Right ventricle myocardium inferior (tissue), 1 donor: ENCODE measurements around the gene SH2D3C. TPM values are rescaled to one million over a fixed set of nuclear protein-coding genes. Genes with fewer than 3 reads are reported as not detected.

Experiments
- ATAC-seq: fragments of 200-7000 bp; cut with Tn5 transposase; one replicate; pipeline ENCODE4 v1.9.1; 2020; ENCODE audit warnings: mild to moderate bottlenecking, moderate library complexity
- DNase-seq: peaks from one replicate; pipeline ENCODE4 v3.0.0; 2021; ENCODE audit errors: missing footprints
- intact Hi-C: fragments of 100-400 bp; cut with DNase I; formaldehyde crosslinking; loops from one replicate; pipeline ENCODE4 v1.11.0; 2022
- long read RNA-seq: library from polyadenylated mRNA; unstranded; transcript quantifications from one replicate; pipeline ENCODE4 v2.0.0, GENCODE V29; 2021
- total RNA-seq: library from RNA; stranded (reverse); fragmentation: NEBNext Ultra II Directional; extraction: Animal tissue kit (Norgen Biotek cat#: 25700); gene quantifications from one replicate; pipeline ENCODE4 v1.2.1, GENCODE V29; 2021
- donor health status: DM: no; HTN: yes; CAD: no; lungs with severe emphysema.

SH2D3C gene
- 21.3 TPM for total RNA-seq
- long read RNA-seq, transcript SH2D3C-203 (11 exons, 2,750 nt) = major isoform, 11 of 29 reads
- long read RNA-seq, partial matches to known transcripts = 9 of 29 reads
- long read RNA-seq, other reads (novel, unspliced or antisense) = 6 of 29 reads

GRCh38 chr9:127778280-127779135 lies at the start of gene SH2D3C:
Gene SH2D3C, minus strand, starts transcription at chr9:127778666. Its CDS starts 39 bp downstream, at chr9:127778627.
- DNase-seq = peak; percentile 85
- intact Hi-C loops = no loop called here
- ATAC-seq = peak; percentile 64

DNA sequence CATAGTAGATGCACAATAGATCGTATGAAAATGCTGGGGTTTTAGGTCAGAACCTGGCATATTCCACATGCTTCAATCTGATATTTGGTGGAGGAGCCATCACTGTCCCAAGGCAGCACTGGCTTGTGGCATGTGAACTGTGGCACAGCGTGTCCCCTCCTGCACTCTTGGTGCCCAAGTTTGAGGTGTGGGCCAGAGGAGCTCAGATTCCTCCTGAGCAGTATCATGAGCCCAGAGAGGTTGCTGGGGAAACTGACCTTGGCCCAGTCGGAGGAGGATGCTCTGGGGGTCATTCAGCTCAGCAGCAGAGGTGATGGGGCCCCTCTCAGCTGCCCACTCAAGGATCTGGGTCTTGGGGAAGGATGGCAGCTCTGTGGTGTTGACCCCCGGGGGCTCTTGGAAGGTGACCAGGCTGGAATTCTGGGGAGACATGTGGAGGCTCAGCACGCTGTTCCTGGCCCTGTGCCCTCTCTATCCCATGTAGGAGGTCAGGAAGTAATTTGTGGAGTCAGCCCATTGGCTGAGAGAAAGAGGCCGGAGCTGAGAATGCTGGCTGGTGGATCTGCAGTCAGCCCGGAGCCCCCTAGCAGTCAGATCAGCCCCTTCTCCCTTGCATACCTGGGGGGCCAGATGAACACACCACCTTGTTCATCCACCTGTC lies 47.9 kb upstream of the SH2D3C start:
- DNase-seq (no peak), ATAC-seq (no peak)
- intact Hi-C loops = no loop called here

DNA sequence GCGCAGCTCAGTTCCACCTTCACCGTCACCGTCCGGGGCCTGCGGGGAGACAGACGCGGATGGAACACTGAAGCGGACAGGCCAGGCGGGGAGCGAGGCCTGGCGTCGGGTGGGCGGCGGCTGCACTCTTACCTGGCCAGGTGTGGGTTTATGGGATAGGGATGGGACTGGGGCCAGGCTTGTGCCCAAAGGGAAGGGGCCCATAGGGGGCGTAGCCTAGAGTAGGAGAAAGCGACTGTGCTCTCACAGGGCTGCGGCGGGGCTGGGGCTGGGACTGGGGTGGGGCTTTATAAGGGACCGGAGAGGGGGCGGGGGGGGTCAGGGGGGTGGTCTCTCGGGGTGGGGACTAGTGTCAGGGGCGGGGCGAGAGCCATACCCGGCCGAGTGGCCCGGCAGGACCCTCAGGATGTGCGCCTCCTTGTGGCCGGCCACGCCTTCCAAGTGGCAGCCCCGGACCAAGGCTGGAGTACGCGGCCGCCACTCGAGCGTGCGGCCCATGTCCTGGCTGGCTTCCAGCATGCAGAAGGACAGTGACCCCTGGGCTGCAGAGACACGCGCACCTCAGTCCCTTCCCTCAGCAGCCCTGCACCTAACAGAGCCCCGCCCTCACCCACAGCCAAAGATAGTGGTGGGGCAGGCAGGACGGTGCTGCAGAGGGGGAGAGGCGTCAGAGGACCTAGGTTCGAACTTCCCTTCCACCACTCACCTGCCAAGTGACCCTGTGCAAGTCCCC lies 47.0 kb upstream of the SH2D3C start:
- DNase-seq (no peak), ATAC-seq (no peak)
- intact Hi-C loops = no loop called here

DNA sequence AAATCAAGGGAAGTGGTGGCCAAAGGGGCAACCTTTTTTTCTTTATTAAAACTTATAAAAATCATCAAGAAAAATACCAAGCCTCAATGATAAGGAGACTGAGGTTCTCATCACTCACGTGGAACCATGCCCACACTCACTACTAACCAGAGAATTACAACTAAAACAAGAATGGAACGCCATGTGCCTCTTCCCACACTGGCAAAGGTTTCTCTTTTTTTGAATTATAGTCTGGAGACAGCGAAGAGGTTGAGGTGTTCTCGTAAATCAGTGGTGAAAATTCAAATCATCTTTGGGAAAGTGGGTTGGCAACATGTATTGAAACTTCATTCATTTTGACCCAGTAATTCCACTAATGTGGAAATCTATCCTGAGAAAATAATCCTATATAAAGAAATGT lies 43.6 kb upstream of the SH2D3C start:
- intact Hi-C loops = no loop called here
- ATAC-seq (no peak), DNase-seq (no peak)

DNA sequence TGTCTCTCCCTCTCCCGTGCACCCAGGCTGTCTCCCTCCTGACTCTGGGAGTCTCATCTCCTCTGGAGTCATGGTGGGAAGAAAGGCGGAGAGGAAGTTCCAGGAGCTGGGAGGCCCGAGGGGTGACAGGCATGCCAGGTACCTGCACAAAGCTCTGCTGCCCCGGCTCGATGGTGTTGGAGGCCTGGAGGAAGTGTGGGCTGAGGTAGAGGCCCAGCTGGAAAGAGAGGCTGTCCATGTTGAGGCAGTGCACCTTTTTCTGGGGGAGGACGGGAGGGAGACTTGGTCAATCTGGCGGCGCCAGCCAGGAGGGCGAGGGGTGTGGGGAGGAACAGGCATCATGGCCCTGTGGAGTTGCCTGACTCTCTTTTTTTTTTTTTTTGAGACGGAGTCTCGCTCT lies 40.1 kb upstream of the SH2D3C start:
- intact Hi-C loops = no loop called here
- no peak for ATAC-seq
- no peak for DNase-seq

- intact Hi-C loops = no loop called here
- ATAC-seq (peak; percentile 4), DNase-seq (no peak)
Measured at GRCh38 chr9:127817881-127818434, 39.5 kb upstream of the SH2D3C start.

- intact Hi-C loops = no loop called here
- no peak for DNase-seq
- ATAC-seq = no peak
Measured at GRCh38 chr9:127816728-127817127, 38.3 kb upstream of the SH2D3C start.

- ATAC-seq = no peak
Measured at GRCh38 chr9:127816362-127816725, 37.9 kb upstream of the SH2D3C start.

DNA sequence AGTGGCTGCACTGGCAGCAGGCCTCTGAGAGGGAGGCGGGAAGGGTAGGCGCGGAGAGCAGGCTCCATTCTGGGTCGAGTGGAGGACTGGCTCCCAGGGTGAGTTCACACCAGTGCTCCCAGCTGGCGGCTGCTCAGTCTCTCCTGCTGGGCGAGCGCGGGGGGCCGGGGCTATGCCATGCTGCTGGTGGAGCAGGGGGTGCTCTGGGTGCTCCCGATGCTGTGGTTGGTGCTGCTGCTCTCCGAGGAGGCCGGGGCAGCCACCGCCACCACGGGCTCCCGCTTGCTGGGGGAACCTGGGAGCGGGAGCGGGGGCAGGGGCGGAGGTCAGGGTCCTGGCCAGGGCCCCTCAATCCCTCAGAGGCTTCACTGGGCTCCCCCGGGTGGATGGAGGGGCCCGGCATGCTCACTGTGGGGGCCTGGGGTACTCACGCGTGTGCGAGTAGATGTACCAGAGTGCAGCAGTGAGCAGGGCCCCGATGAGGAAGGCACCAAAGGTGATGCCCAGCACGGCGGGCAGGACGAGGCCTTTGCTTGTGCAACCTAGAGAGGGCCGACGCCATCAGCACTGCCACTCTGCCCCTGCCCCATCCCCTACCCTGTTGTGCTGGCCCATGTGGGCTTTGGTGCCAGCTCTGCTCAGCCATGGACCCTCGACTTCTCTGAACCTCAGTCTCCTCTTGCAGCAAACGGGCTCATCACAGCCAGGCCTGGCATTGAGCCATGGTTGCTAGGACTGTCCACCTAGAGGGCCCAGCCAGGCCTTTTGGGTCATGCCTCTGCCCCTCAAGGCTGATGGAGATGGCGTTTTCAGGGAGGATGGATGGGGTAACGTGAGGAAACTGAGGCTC lies 37.3 kb upstream of the SH2D3C start:
- intact Hi-C loops = no loop called here
- DNase-seq (no peak), ATAC-seq (no peak)

More at GRCh38 chr9:127816362-127816725, 37.9 kb upstream of the SH2D3C start:
- DNase-seq = peak; percentile 50
- intact Hi-C loops = no loop called here

- DNase-seq (no peak), ATAC-seq (no peak)
- intact Hi-C loops = no loop called here
Measured at GRCh38 chr9:127814619-127815511, 36.4 kb upstream of the SH2D3C start.

DNA sequence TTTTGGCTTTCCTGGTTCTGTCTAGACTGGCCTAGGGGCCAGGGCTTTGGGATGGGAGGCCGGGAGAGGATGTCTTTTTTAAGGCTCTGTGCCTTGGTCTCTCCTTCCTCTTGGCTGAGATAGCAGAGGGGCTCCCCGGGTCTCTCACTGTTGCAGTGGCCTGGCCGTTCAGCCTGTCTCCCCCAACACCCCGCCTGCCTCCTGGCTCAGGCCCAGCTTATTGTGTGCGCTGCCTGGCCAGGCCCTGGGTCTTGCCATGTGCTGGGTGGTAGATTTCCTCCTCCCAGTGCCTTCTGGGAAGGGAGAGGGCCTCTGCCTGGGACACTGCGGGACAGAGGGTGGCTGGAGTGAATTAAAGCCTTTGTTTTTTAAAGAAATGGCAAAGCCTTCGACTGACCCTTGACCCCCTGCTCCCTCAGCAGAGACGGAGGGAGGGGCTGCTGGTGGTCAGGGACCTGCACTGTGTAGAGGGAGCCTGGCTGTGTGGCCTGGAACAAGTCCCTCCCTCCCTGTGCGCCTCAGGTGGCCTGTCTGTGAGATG lies 35.3 kb upstream of the SH2D3C start:
- DNase-seq = peak; percentile 66
- intact Hi-C loops = no loop called here
- ATAC-seq = no peak

DNA sequence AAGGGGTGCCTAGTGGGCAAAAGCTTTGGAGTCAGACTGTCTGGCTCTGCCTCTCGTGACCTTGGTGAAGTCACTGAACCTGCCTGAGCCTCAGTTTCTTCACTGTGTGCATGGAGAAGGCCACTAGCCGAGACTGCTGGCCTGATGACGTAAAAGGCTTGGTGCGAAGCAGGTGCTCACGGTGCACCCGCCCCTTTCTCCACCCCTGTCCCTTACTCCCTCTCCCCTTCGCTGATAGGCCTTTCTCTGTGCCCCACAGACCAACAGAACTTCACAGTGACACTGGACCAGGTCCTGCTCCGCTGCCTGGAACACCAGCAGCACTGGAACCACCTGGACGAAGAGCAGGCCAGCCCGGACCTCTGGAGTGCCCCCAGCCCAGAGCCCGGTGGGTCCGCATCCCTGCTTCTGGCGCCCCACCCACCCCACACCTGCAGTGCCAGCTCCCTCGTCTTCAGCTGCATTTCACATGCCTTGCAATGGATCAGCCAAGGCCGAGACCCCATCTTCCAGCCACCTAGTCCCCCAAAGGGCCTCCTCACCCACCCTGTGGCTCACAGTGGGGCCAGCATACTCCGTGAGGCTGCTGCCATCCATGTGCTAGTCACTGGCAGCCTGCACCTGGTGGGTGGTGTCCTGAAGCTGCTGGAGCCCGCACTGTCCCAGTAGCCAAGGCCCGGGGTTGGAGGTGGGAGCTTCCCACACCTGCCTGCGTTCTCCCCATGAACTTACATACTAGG lies 34.6 kb upstream of the SH2D3C start:
- intact Hi-C loops = no loop called here
- ATAC-seq (no peak), DNase-seq (peak; percentile 42)

- ATAC-seq (no peak), DNase-seq (no peak)
- intact Hi-C loops = no loop called here
Measured at GRCh38 chr9:127812011-127812410, 33.5 kb upstream of the SH2D3C start.

DNA sequence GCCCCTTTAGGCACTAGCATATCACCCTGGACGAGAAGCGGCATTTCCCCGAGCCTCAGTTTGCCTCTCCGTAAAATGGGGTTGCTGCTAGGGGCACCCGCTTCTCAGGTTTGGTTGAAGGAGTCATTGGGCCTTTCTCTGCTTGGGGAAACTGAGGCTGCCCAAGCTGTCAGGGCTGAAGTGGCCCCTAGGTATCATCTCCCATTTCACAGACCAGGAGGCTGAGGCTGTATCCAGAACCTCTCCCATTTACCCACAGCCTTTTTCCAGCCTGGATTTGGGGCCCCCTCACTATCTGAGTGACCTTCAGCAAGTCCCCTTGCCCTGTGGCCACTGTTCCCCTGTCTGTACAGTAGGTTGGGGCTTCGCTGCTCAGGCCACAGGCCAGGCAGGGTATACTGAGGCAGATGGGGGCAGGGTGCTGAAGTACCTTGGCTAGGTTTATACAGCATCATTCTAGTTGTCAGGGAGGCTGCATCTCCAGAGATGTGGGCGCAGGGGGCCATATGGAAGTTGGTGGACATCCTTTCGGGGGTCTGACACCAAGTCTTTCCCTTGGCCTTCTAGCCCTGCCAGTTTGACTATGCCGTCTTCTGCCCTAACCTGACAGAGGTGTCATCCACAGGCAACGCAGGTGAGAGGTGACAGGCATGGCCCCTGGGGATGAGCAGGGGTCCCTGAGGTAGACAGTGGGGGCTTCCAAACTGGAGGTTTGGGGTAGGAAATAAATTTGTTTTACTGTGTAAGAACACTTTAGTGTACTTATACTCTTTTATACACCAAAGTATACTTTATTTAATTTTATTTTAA lies 32.1 kb upstream of the SH2D3C start:
- intact Hi-C loops = no loop called here
- ATAC-seq (no peak), DNase-seq (no peak)

GRCh38 chr9:127809540-127810377 lies 31.3 kb upstream of the SH2D3C start:
- intact Hi-C loops = no loop called here
- ATAC-seq = peak; percentile 60
- no peak for DNase-seq
